GM18517 (cell line): ENCODE data around the gene GNE.
"Not testable (repeated sequence)": the region's sequence is repeated elsewhere in the genome, so short reads cannot be mapped to it uniquely, and the experiment has no call there.

Experiments
- ATAC-seq: cut with Tn5 transposase; IDR thresholded peaks from one replicate; pipeline ENCODE4 v1.9.1; 2021; ENCODE audit warnings: mild to moderate bottlenecking, moderate library complexity; ENCODE audit not compliant: unreplicated experiment

GNE gene

DNA sequence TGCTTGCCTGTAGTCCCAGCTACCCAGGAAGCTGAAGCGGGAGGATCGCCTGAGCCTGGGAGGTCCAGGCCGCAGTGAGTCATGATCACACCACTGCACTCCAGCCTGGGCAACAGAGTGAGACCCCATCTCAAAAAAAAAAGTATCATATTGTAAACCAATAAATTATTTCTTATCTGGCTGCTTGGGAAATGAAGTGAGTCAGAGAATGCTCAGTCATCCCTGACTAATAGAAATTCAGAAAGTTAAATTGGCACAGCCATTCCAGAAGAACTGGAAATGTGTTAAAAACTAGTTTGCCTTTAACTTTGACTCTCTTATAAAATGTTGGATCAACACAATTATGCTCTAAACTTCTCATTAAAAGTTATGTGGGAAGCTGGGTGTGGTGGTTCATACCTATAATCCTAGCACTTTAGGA is 9.8 kb upstream of the GNE start:
- ATAC-seq: no peak

DNA sequence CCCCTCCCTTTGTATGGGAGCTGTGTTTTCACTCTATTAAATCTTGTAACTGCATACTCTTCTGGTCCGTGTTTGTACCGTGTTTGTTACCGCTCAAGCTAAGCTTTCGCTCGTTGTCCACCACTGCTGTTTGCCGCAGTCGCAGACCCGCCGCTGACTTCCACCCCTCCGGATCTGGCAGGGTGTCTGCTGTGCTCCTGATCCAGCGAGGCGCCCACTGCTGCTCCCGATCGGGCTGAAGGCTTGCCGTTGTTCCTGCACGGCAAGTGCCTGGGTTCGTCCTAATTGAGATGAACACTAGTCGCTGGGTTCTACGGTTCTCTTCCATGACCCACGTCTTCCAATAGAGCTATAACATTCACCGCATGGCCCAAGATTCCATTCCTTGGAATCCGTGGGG is 6.6 kb upstream of the GNE start:
- ATAC-seq: no peak

DNA sequence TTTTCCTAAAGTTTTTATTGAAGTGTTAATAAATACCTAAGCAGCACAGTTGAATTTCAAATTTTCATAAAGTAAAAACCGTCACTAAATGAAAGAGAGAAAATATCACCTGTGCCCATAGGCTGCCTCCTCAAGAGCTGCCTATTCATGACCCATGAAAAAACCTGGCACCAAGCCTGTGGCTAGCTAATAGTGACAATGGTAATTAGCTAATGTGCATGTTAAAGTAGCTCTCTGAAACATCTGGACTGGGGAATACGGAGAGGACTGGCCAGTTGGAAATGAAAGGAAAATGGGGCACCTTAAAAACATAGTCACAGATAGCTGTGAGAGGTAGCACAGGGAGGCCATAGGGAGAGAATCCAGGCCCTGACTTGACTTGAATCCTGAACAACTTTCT is 5.4 kb upstream of the GNE start:
- ATAC-seq: no peak

- ATAC-seq: no peak
Observed at GRCh38 chr9:36258996-36259533, 817 bp upstream of the GNE start.

DNA sequence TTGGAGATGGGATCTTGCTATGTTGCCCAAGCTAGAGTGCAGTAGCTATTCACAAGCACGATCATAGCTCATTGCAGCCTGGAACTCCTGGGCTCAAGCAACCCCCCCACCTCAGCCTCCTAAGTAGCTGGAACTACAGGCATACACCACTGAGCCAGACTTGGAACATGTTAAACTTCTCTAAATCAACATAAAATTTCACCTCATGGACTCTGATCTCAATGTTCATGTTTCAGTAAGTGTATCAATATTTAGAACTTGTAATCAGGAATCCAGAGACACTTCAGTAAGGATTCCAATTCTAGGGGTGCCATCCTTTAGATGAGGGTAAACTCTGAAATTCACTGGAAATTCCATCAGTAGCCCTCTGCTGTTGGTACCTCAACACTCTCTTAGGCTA is 6.8 kb downstream of the GNE start:
- no peak for ATAC-seq

DNA sequence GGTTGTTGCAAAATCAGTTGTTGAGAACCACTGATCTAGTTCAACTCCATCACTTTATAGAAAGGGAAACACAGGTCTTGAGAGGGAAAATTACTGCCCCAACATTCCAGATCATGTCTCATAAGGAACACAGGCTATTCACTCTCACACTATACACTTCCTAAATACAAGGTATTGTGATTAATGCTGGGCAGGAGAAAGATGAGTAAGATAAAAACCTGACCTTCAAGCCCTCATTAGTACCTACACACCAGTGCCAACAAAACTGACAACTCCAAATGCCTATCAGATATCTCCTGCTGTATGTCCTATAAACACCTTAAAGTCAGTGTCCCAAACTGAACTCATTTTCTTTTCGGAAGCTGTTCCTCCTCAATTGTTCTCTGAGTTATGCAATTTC is 8.2 kb downstream of the GNE start:
- no peak for ATAC-seq

DNA sequence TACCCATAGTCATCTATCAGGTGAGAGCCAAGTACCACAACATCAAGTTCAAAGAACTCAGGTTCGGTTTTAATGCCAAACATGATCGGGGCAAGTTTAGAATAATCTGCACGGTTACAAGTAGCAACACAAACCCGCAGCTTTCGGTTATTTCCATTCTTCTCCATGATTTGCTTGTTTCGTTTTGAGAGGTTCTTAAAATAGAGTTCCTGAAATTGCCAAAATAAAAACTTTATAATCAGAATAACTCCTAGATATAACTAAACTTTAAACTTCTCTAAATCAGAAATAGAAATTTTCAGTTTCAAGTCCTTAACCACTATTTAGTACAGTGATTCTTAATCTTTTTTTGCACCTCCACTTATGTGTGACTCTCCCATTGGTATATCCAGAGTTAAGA is 9.1 kb downstream of the GNE start:
- ATAC-seq: no peak

DNA sequence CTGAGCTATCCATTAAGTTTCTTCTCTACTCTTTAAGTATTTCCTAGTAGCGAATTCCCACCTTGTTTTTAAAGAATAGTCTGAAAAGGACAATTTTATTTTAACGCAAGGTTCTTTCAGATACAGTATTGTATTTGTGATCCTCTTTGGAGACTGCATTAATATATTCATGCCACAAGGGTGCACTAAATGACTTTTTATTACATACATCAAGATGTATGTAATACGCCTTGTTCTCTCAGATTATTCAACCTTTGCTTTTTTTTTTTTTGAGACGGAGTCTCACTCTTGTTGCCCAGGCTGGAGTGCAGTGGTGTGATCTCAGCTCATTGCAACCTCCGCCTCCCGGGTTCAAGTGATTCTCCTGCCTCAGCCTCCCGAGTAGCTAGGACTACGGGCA is 10.2 kb downstream of the GNE start:
- not testable (repeated sequence) for ATAC-seq

DNA sequence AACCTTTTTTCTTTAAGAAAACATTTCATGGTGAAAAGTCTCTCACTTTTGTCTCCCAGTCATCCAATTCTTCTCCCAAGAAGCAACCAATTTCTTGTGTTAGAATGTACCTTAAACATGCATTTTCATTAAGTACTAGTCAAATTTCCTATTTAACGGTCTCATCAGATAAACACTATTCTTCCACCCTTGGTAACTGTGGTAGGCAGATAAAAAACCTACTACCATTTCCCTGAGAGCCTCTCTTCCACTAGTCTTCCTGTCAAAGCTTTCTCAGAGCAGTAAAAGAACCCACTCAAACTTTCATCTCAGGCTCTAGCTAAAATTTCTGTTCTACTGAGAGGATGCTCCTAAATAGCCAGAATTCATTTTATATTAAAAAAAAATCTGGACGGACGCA is 10.9 kb downstream of the GNE start:
- no peak for ATAC-seq

GRCh38 chr9:36245906-36246305 is 12.3 kb downstream of the GNE start:
- ATAC-seq: no peak

DNA sequence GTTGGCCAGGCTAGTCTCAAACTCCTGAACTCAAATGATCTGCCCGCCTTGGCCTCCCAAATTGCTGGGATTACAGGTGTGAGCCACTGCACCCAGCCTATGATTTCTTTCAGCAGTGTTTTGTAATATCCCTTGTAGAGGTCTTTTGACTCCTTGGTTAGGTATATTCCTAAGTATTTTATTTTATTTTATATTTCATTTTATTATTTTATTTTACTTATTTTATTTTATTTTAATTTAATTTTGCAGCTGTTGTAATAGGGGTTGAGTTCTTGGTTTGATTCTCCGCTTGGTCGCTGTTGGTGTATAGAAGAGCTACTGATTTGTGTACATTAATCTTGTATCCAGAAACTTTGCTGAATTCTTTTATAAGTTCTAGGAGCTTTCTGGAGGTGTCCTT is 18.6 kb downstream of the GNE start:
- not testable (repeated sequence) for ATAC-seq

DNA sequence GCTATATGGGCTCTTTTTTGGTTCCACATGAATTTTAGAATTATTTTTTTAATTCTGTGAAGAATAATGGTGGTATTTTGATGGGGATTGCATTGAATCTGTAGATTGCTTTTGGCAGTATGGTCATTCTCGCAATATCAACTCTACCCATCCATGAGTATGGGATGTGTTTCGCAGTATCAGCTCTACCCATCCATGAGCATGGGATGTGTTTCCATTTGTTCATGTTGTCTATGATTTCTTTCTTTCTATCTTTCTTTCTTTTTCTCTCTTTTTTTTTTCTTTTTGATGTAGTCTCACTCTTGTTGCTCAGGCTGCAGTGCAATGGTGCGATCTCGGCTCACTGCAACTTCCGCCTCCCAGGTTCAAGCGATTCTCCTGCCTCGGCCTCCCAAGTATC is 19.0 kb downstream of the GNE start:
- ATAC-seq: not testable (repeated sequence)

GRCh38 chr9:36237230-36237629 is 21.0 kb downstream of the GNE start:
- ATAC-seq: no peak

GRCh38 chr9:36222449-36222848 is 35.8 kb downstream of the GNE start:
- no peak for ATAC-seq

DNA sequence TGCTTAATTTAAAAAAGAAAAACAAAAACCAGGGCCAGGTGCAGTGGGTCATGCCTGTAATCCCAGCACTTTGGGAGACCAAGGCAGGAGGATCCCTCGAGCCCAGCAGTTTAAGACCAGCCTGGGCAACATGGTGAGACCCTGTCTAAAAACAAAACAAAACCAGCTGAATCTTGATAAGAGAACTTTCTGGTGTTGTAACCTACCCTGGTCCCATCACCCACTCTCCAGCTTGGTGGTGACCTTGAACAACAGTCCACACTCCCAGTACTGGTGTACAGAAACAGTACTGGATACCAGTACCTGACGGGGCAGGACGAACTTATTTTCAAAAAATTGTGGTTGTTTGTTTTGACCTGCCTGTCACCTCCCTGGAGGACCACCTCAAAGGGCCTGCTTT is 36.6 kb downstream of the GNE start:
- no peak for ATAC-seq

DNA sequence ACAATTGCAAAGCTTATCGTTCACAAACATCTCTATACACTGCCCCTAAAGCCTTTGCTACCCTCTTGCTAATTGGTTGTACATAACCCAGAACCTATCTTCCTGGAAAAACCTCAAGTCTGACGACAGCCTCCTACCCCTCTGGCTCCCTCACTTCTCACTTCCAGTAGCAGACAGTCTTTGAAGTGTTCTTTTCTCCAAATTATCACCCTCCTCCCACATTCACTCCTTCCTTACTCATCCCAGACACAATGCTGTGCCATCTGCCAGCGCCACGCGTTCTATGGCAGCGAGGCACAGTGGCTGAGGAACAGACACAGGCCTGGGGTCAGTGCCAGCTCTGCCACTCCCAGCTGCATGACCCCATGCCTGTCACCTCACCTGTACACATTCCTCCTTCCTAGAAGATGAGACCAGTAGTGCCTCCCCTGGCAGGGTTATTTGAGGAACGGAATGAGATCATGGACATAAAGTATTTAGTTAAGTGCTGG is 39.8 kb downstream of the GNE start:
- no peak for ATAC-seq

GRCh38 chr9:36218011-36218410 is 40.2 kb downstream of the GNE start:
- ATAC-seq: no peak

GRCh38 chr9:36217256-36217968 is 40.8 kb downstream of the GNE start:
- no peak for ATAC-seq

DNA sequence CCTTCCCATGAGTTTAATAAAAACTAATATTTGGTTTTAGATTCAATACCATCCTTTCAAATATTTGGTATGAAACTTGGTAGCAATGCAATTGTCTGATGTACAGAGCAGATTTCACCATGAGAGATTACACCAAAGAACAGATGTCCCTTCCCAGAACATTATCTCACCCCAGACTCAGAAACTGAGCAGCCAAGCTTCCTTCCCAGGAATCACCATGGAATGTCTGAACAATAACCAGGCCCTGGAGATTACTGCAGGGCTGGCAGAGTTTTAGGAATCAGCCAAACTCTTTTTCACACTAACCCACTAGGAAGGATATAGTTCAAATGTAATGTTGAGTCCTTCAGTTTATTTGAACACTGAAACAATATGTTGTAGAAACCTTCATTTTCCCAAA is 43.7 kb downstream of the GNE start:
- no peak for ATAC-seq

DNA sequence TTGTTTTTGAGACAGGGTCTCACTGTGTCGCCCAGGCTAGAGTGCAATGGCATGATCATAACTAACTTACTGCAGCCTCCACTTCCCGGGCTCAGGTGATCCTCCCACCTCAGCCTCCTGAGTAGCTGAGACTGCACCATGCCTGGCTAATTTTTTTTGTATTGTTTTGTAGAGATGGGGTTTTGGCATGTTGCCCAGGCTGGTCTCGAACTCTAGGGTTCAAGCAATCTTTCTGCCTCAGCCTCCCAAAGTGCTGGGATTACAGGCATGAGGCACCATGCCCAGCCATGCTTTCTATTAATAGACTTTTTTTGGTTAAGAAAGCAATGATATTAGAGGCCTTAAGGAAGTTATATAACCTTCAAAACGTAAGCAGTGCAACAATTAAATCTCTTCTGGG is 44.3 kb downstream of the GNE start:
- ATAC-seq: no peak

GRCh38 chr9:36213387-36213786 is 44.9 kb downstream of the GNE start:
- ATAC-seq: no peak

- no peak for ATAC-seq
Observed at GRCh38 chr9:36211510-36211909, 46.7 kb downstream of the GNE start.

DNA sequence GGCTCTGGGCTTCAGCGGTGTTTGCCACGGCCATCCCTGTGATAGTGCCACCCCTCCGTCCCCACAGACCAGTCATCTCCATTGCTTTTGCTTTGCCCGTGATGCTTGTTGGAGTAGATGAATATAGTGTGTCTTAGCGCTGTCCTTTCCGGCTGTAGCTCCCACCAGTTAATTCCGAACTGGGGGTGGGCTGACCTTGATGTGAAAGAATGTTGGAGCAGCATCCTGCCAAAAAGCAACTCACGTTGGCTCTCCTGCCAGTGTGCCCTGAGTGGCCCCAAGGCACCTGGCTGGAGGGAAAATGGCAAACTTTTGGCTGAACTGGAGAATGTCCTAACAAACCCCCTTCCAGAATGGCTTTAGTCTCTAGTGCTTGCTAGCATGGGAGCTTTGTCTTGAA is 47.5 kb downstream of the GNE start:
- no peak for ATAC-seq
